ENCODE results near the gene OR51S1.
"Not testable (repeated sequence)": the region's sequence is repeated elsewhere in the genome, so short reads cannot be mapped to it uniquely, and the experiment has no call there.

OR51S1 gene, protein sequence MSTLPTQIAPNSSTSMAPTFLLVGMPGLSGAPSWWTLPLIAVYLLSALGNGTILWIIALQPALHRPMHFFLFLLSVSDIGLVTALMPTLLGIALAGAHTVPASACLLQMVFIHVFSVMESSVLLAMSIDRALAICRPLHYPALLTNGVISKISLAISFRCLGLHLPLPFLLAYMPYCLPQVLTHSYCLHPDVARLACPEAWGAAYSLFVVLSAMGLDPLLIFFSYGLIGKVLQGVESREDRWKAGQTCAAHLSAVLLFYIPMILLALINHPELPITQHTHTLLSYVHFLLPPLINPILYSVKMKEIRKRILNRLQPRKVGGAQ

DNA sequence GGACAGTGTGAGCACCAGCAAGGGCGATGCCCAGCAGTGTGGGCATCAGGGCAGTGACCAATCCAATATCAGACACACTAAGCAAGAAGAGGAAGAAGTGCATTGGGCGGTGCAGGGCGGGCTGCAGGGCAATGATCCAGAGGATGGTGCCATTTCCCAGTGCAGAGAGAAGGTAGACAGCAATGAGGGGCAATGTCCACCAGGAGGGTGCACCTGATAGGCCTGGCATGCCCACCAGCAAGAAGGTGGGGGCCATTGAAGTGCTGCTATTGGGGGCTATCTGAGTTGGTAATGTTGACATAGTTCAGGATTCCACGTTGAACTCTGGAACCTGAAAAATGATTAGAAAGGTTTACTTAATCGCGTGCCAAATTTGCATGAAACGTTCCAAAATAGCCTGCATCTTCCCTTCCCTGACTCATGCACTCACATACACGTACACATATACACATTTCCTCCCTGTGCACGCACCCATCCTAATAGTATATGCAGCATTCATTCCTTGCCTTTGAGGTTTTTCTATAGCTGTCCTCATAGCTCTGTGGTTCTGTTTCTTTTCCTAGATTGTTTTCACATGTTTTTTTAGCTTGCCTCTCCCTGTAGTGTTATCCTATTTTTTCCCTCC, at the start of gene OR51S1:
Gene OR51S1 (minus strand): TSS at position 301 of the 625 bp plus-strand sequence. CDS start 0 bp downstream, at position 301.
- Histone ChIP-seq H3K27ac (no peak within 1 kb of the TSS), H3K4me3 (no peak within 1 kb of the TSS)

DNA sequence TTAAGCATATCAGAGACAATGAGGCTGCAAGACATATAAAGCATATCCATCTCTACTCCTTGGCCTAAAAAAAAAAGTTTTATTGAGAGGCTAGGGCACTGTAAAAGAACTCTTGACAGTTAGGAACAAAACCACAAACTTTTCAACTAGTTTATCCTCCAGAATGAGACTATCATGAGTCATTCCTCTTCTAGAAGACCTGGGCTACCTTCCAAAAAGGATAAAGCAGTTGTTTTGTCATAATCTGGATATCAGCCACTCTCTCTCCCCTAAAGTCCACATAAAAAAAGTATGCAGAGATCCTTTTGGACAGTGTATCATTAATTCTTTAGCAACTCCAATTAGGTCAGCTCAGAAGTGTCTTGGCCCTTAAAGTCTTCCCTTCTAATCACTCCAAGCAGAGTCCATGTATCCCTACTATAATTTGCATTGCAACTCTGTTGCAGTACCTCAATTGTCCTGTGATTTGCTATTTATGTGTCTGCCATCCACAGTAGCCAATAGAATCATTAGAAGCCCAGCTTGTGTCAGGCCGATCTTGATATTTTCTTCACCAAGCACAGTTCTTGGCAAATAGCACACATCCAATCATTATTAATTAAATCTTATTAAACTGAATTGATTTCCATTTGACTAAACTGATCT, 43.1 kb upstream of the OR51S1 start:
- H3K4me3 ChIP-seq = no peak overlapping the region
- H3K27ac ChIP-seq = no peak overlapping the region

DNA sequence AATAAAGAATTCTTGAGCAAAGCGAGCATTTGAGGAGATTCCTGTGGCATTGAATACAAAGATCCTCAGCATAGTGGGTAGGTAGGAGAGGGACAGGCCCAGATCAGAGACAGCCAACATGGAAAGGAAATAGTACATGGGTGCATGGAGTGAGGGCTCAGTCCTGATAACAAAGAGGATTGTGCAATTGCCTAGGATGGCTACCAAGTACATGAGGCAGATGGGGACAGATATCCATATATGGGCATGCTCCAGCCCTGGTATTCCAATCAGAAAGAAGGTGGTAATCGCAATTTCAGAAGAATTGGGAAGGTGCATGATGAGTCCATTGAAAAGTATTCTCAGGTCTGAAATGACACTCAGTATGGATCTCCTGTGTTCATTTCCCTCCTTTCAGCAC, 41.3 kb upstream of the OR51S1 start:
- H3K27ac ChIP-seq = no peak overlapping the region

DNA sequence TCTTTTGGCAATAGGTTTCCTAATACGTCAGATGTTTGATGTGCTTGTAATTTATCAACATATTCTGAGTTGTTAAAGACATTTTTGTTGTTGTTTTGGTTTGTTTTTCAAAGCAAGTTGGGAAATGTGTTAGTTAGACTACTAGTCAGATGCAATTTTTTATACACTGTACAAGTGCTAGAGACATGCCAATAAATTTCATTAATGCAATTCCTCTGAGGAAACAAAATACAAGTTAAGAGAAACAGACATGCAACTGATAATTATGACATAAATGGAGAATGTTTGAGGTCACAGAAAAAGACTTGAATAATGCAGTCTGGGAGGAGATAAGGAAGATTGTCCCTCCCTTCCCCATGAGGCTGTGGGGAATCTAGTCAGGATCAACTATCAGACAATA, 38.6 kb upstream of the OR51S1 start:
- H3K27ac ChIP-seq = no peak overlapping the region
- H3K4me3 ChIP-seq = no peak overlapping the region

More for the DNA sequence above, 41.3 kb upstream of the OR51S1 start:
- no peak overlapping the region for H3K4me3 ChIP-seq

GRCh38 chr11:4886186-4886585, 37.2 kb upstream of the OR51S1 start:
- no peak overlapping the region for H3K27ac ChIP-seq
- H3K4me3 ChIP-seq = no peak overlapping the region

DNA sequence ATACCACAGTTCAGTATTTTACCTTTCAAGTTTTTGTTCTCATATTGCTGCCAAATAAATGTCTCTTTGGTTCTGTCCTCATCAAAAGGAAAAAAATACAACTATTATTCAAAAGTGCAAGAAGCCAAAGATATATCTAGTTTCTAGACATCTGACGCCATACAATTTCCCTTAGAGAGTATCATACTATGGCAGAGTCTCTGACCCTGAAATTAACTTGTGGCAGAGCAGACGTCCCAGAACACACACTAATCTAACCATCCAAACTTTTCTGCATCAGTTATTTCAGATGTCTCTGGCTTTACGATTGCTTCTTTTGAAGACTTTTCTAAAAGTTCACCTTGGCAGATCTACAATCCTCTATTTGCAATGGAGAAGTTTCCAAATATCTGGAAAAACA, 35.4 kb upstream of the OR51S1 start:
- H3K27ac ChIP-seq = no peak overlapping the region
- no peak overlapping the region for H3K4me3 ChIP-seq

GRCh38 chr11:4882543-4882942, 33.5 kb upstream of the OR51S1 start:
- Histone ChIP-seq H3K4me3 (no peak overlapping the region), H3K27ac (no peak overlapping the region)

DNA sequence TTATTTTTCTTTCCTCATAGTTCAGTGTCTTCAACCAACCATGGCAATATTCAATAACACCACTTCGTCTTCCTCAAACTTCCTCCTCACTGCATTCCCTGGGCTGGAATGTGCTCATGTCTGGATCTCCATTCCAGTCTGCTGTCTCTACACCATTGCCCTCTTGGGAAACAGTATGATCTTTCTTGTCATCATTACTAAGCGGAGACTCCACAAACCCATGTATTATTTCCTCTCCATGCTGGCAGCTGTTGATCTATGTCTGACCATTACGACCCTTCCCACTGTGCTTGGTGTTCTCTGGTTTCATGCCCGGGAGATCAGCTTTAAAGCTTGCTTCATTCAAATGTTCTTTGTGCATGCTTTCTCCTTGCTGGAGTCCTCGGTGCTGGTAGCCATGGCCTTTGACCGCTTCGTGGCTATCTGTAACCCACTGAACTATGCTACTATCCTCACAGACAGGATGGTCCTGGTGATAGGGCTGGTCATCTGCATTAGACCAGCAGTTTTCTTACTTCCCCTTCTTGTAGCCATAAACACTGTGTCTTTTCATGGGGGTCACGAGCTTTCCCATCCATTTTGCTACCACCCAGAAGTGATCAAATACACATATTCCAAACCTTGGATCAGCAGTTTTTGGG, 33.0 kb upstream of the OR51S1 start, which contains the start of gene OR51T1:
Gene OR51T1 (plus strand): TSS at position 41 of the 641 bp plus-strand sequence. CDS start 0 bp downstream, at position 41.
- H3K4me3 ChIP-seq = no peak within 1 kb of the TSS
- no peak within 1 kb of the TSS for H3K27ac ChIP-seq

- no peak overlapping the region for H3K4me3 ChIP-seq
- no peak overlapping the region for H3K27ac ChIP-seq
Measured at GRCh38 chr11:4881188-4881587, 32.2 kb upstream of the OR51S1 start.

- Histone ChIP-seq H3K4me3 (no peak overlapping the region), H3K27ac (no peak overlapping the region)
Measured at GRCh38 chr11:4865855-4866254, 16.8 kb upstream of the OR51S1 start.

- Histone ChIP-seq H3K4me3 (no peak overlapping the region), H3K27ac (no peak overlapping the region)
Measured at GRCh38 chr11:4863876-4864275, 14.9 kb upstream of the OR51S1 start.

DNA sequence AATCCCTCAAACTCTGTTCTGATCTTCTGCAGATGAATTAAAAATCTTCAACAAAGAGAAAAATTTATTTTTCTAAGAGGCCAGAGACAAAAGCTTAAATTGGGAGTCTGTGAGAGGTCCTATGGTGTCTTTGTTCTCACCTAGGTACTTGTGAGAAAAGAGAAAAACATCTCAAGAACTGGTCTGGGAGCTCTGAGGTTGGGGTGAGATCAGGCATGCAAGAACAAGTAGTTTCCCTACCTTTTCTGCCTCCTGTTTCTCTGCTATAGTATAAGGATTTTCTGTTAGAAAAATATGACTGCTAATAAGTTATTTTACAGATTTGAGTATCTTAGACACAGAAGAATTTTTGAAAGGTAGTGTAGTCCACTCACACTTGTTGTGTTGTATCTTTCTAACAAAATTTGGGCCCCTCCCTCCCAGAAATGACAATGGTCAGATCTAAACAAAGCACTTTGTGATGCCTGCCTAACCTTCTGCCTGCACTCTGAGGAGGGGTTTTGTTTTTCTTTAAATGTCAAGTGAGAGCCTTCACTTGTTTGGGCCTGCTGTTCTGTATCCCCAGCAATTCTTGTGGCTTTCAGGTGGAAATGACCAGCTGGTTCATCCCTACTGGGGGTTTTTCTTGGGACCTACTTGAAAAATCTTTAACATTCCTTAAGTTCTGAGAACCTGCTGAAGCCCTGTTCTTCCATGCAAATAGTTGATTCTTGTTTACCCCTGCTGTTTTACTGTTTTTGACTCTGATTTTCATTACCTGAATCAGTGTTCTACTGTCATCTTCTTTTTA, 13.6 kb upstream of the OR51S1 start:
- no peak overlapping the region for H3K4me3 ChIP-seq
- no peak overlapping the region for H3K27ac ChIP-seq

GRCh38 chr11:4854286-4854685, 5.3 kb upstream of the OR51S1 start:
- not testable (repeated sequence) for H3K4me3 ChIP-seq, H3K27ac ChIP-seq

DNA sequence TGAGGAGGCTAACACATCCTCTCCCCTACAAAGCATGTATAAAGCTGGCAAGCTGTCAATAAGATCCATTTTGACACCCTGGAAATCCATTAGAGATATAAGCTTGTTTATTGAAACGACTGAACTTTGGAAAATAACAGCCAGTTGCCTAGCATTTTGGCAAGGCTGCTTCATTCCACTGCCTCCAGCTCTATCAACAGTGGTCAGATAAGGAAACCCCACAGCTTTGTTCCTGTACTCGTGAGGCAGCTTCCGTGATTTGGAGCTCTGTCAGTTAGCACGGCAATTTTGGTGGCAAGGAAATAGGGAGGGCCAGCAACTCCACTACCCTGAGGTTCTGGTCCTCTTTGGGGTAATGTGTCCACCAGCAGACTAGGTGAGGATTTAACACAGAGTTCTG, 2.0 kb upstream of the OR51S1 start:
- H3K4me3 ChIP-seq = no peak overlapping the region
- H3K27ac ChIP-seq = no peak overlapping the region

DNA sequence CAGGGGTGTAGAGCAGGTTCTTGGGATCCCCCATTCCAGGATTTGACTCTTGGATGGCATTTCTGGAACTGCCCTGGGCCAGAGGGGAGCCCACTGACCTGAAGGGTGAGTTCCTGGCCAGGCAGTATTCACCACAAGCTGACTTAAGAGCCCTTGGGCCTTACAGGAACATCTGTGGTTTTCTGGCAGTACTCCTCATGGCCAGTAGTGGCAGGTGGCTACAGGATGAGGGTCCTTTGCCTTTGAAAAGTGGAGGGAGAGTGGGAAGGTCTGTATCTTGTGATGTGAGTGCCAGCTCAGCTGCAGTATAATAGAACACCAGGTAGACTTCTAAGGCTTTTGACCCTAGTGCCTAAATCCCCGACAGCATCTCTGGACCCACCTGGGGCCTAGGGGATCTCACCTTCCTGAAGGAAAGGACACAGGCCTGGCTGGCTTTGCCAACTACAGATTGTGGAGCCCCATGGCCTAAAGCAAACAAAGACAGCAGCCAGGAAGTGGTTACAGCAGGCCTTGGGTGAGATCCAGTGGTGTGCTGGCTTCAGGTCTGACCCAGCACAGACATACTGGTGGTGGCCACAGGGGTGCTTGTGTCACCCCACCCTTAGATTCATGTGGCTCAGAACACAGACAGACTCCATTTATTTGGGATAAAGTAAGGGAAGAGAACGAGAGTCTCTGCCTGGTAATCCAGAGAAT, 9.0 kb downstream of the OR51S1 start:
- no peak overlapping the region for H3K4me3 ChIP-seq

GRCh38 chr11:4830909-4831308, 18.1 kb downstream of the OR51S1 start:
- no peak overlapping the region for H3K4me3 ChIP-seq
- no peak overlapping the region for H3K27ac ChIP-seq

More for the DNA sequence above, 9.0 kb downstream of the OR51S1 start:
- no peak overlapping the region for H3K27ac ChIP-seq

GRCh38 chr11:4830346-4830745, 18.7 kb downstream of the OR51S1 start:
- Histone ChIP-seq H3K4me3 (no peak overlapping the region), H3K27ac (no peak overlapping the region)

DNA sequence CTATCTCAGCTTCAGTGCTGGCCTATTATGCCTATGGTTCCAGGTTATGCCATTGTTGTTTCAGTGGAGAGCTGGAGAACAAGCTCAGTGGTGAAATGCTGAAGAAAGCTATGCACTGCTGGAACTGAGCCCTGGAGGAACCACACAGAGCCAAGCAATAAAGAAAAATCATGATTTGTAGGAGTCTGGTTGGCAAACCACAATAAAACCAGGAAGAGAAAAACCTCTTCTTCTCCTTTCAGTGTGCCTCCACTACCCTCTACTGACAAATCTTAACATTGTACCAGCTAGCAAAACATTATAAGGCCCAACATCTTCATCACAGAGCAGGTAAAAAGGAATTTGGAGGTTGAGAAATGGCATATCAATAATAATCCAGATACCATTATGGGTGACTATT, 22.6 kb downstream of the OR51S1 start:
- Histone ChIP-seq H3K27ac (no peak overlapping the region), H3K4me3 (no peak overlapping the region)

GRCh38 chr11:4825132-4825531, 23.9 kb downstream of the OR51S1 start:
- H3K4me3 ChIP-seq = no peak overlapping the region
- no peak overlapping the region for H3K27ac ChIP-seq

Measured in skin epidermis (tissue), 12 donors.